SK-N-SH (cell line): ENCODE results near the gene PRL. TPM values are rescaled to one million over a fixed set of nuclear protein-coding genes. Genes with fewer than 3 reads are reported as not detected.

Experiments used
- CTCF ChIA-PET: fragments of 300-600, 350-600 bp; formaldehyde crosslinking; extraction: SDS; loops from one replicate; lab custom pipeline; 2021; lab: Yijun Ruan, JAX
- POLR2A ChIA-PET: fragments of 350-600 bp; sonication (Branson Sonifier 250); formaldehyde crosslinking; extraction: SDS; loops from one replicate; lab custom pipeline; 2020; ENCODE audit warnings: antibody characterized with exemption, inconsistent platforms; lab: Yijun Ruan, JAX
- DNase-seq: peaks from one replicate; pipeline ENCODE4 v3.0.0; 2012
- H2AFZ ChIP-seq: fragments of 200-600 bp; sonication (generic); 2 replicates; pipeline ENCODE4 v1.8.1; 2016; ENCODE audit warnings: antibody characterized with exemption, mild to moderate bottlenecking, low read depth
- H3F3A ChIP-seq: fragments of 200-600 bp; sonication (generic); replicated peaks from 2 replicates; pipeline ENCODE3; 2016; ENCODE audit warnings: antibody characterized with exemption, mild to moderate bottlenecking; ENCODE audit not compliant: insufficient read depth
- H3K27ac ChIP-seq, 2 experiments: fragments of 200-500 bp in 1 of 2; fragments of 200-600 bp in 1 of 2; sonication (Bioruptor generic) in 1 of 2; sonication (generic), shearing (Covaris generic) in 1 of 2; 2 replicates each; pipeline versions ENCODE4 v1.5.1 to v1.6.1; 2014 to 2016; ENCODE audit warnings: low read depth in 2 of 2, inconsistent platforms in 1 of 2, low read length in 1 of 2, mild to moderate bottlenecking in 1 of 2, mixed read lengths in 1 of 2
- H3K27me3 ChIP-seq: fragments of 200-600 bp; sonication (generic), shearing (Covaris generic); 2 replicates; pipeline ENCODE4 v1.6.1; 2016; ENCODE audit warnings: mixed run types; ENCODE audit not compliant: insufficient read depth
- H3K36me3 ChIP-seq, 2 experiments: fragments of 200-500 bp in 1 of 2; fragments of 200-600 bp in 1 of 2; sonication (Bioruptor generic) in 1 of 2; sonication (generic) in 1 of 2; replicated peaks in 1 of 2; 2 replicates each; pipeline versions ENCODE3 to v1.5.1; 2014 to 2016; ENCODE audit warnings: low read length in 1 of 2, mild to moderate bottlenecking in 1 of 2; ENCODE audit not compliant: insufficient read depth in 2 of 2, control insufficient read depth in 1 of 2
- H3K4me1 ChIP-seq, 2 experiments: fragments of 200-500 bp in 1 of 2; fragments of 200-600 bp in 1 of 2; sonication (Bioruptor generic) in 1 of 2; sonication (generic), shearing (Covaris generic) in 1 of 2; 2 replicates each; pipeline versions ENCODE4 v1.5.1 to v1.6.1; 2014 to 2016; ENCODE audit warnings: low read depth in 1 of 2, low read length in 1 of 2, mixed run types in 1 of 2; ENCODE audit not compliant: insufficient read depth in 2 of 2, control insufficient read depth in 1 of 2
- H3K4me2 ChIP-seq: fragments of 200-600 bp; sonication (generic), shearing (Covaris generic); 2 replicates; pipeline ENCODE4 v1.6.1; 2017; ENCODE audit warnings: mixed run types
- H3K4me3 ChIP-seq, 2 experiments: fragments of 200-500 bp in 1 of 2; fragments of 200-600 bp in 1 of 2; sonication (Bioruptor generic) in 1 of 2; sonication (generic), shearing (Covaris generic) in 1 of 2; 2 replicates each; pipeline versions ENCODE4 v1.5.1 to v1.8.1; 2014 to 2016; ENCODE audit warnings: low read depth in 2 of 2, inconsistent platforms in 1 of 2, low read length in 1 of 2, mild to moderate bottlenecking in 1 of 2, mixed read lengths in 1 of 2, moderate library complexity in 1 of 2
- H3K79me2 ChIP-seq: fragments of 200-600 bp; sonication (generic); 2 replicates; pipeline ENCODE4 v1.8.1; 2017; ENCODE audit warnings: mild to moderate bottlenecking; ENCODE audit not compliant: insufficient read depth
- H3K9ac ChIP-seq: fragments of 200-600 bp; sonication (generic); 2 replicates; pipeline ENCODE4 v1.6.1; 2017; ENCODE audit warnings: mixed run types
- H3K9me2 ChIP-seq: fragments of 200-600 bp; sonication (generic); 2 replicates; pipeline ENCODE4 v1.6.1; 2017; ENCODE audit warnings: mixed run types
- H3K9me3 ChIP-seq: fragments of 200-600 bp; sonication (generic); 2 replicates; pipeline ENCODE4 v1.6.1; 2017; ENCODE audit warnings: mixed run types, mild to moderate bottlenecking, moderate library complexity
- H4K20me1 ChIP-seq: fragments of 200-600 bp; sonication (generic); 2 replicates; pipeline ENCODE4 v1.6.1; 2017; ENCODE audit warnings: mild to moderate bottlenecking, mixed run types; ENCODE audit not compliant: insufficient read depth
- CHD2 ChIP-seq: fragments of 150-350 bp; IDR thresholded peaks from 2 replicates; pipeline ENCODE4 v1.6.1; 2018; ENCODE audit warnings: low read length; ENCODE audit not compliant: partially characterized antibody
- ELF1 ChIP-seq: IDR thresholded peaks from 2 replicates; pipeline ENCODE4 v1.4.0; 2012
- EP300 ChIP-seq, 2 experiments: IDR thresholded peaks; 2 replicates each; pipeline versions ENCODE4 v1.4.0 to v1.6.1; 2012; ENCODE audit warnings: borderline replicate concordance in 1 of 2, low read depth in 1 of 2, low read length in 1 of 2
- EZH2phosphoT487 ChIP-seq: fragments of 200-600 bp; sonication (generic); IDR thresholded peaks from 2 replicates; pipeline ENCODE4 v1.6.1; 2017; ENCODE audit warnings: low read depth, mixed run types, mild to moderate bottlenecking, antibody characterized with exemption, moderate library complexity, borderline replicate concordance
- FOSL2 ChIP-seq: IDR thresholded peaks from 2 replicates; pipeline ENCODE4 v1.4.0; 2012; ENCODE audit warnings: low read depth, mild to moderate bottlenecking, moderate library complexity, borderline replicate concordance
- FOXJ3 ChIP-seq: sonication (generic); formaldehyde crosslinking; IDR thresholded peaks from 2 replicates; pipeline ENCODE4 v1.5.1; 2020; ENCODE audit warnings: mild to moderate bottlenecking, missing genetic modification reagents
- FOXM1 ChIP-seq: IDR thresholded peaks from 2 replicates; pipeline ENCODE4 v1.4.0; 2012; ENCODE audit warnings: low read depth, mild to moderate bottlenecking
- GATA2 ChIP-seq: sonication (generic); formaldehyde crosslinking; IDR thresholded peaks from 2 replicates; pipeline ENCODE4 v1.5.0; 2020; ENCODE audit warnings: mild to moderate bottlenecking, missing genetic modification reagents
- JUND ChIP-seq: IDR thresholded peaks from 2 replicates; pipeline ENCODE4 v1.4.0; 2012
- MXI1 ChIP-seq: IDR thresholded peaks from 2 replicates; pipeline ENCODE4 v1.6.1; 2012; ENCODE audit warnings: mild to moderate bottlenecking, low read depth, low read length, improper control_type of control experiment
- NFIC ChIP-seq: IDR thresholded peaks from 2 replicates; pipeline ENCODE4 v1.4.0; 2012; ENCODE audit warnings: borderline replicate concordance
- NRF1 ChIP-seq: IDR thresholded peaks from 2 replicates; pipeline ENCODE4 v1.6.1; 2012; ENCODE audit warnings: low read depth, mild to moderate bottlenecking, low read length
- POLR2AphosphoS5 ChIP-seq: IDR thresholded peaks from 2 replicates; pipeline ENCODE4 v1.6.1; 2012; ENCODE audit warnings: low read depth, low read length
- RAD21 ChIP-seq: IDR thresholded peaks from 2 replicates; pipeline ENCODE4 v1.6.1; 2012; ENCODE audit warnings: mild to moderate bottlenecking, low read length
- RCOR1 ChIP-seq: fragments of 150-350 bp; IDR thresholded peaks from 2 replicates; pipeline ENCODE4 v1.6.1; 2017; ENCODE audit warnings: antibody characterized with exemption, low read length
- RFX5 ChIP-seq: IDR thresholded peaks from 2 replicates; pipeline ENCODE4 v1.6.1; 2012; ENCODE audit warnings: mild to moderate bottlenecking, improper control_type of control experiment, low read length
- RXRA ChIP-seq: IDR thresholded peaks from 2 replicates; pipeline ENCODE4 v1.4.0; 2012; ENCODE audit warnings: low read depth, mild to moderate bottlenecking, borderline replicate concordance
- WGBS: methylation state at CpG from one replicate; pipeline ENCODE4 v1.1.6; 2017; ENCODE audit warnings: low lambda C conversion rate; 5-methylcytosine and 5-hydroxymethylcytosine counted together
- polyA plus RNA-seq, 3 experiments: library from polyadenylated mRNA; depleted of rRNA; stranded (reverse); fragments of >200 nt; gene quantifications; 2 replicates each; pipeline ENCODE4 v1.2.3, GENCODE V29; 2012
- TF ChIP-seq, protein P1 (sequence below): IDR thresholded peaks from 2 replicates; pipeline ENCODE4; 2012
- TF ChIP-seq, protein P2 (sequence below): IDR thresholded peaks from 2 replicates; pipeline ENCODE4 v1.4.0; 2012; ENCODE audit warnings: low read depth
- TF ChIP-seq, protein P3 (sequence below): fragments of 200-600 bp; sonication (generic); IDR thresholded peaks from 2 replicates; pipeline ENCODE4 v1.6.1; 2017; ENCODE audit warnings: antibody characterized with exemption, mild to moderate bottlenecking, moderate library complexity
- TF ChIP-seq, protein P4 (sequence below): IDR thresholded peaks from 2 replicates; pipeline ENCODE4 v1.4.0; 2012; ENCODE audit warnings: low read depth, borderline replicate concordance

PRL gene
- polyA plus RNA-seq, 1 of the 3 experiments (the other 2 are of a cell fraction) = not detected

DNA sequence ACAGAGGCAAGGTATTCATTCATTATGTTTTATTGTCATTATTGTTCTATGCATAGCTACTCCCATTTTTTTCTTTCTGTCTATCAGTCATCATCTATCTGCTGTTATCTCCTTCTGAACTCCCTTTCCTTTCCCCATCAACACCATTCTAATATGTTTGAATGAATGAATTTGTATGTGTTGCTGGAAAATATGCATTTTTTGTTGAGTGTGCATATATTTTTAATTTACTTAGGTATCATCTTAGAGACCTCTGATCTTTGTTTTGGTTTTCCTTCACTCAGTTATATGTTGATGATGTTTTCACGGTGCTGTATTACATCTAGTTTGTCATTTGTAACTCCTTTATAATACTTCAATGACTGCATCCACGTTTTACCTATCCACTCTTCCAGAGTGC lies 12.1 kb upstream of the PRL start:
- WGBS = 47% methylated on average over 2 of the region's 2 CpGs
- Histone ChIP-seq H3K27me3 (no peaks in the 10 kb centered on the region), H3K9me3 (peaks cover 12% of the 10 kb centered on the region; the same call in 1 of the 2 replicates), H3K27ac (no peak overlapping the region), H3K36me3 (no peaks in the 10 kb centered on the region), H3K9me2 (no peaks in the 10 kb centered on the region), H4K20me1 (no peaks in the 10 kb centered on the region), H3K9ac (no peak overlapping the region), H2AFZ (no peak overlapping the region), H3K4me3 (no peak overlapping the region), H3K79me2 (no peaks in the 10 kb centered on the region), H3K4me1 (no peaks in the 10 kb centered on the region), H3K4me2 (no peak overlapping the region)
- CTCF ChIA-PET = no interaction called here
- DNase-seq = no peak
- TF ChIP-seq RAD21 = no peak
- no peak for TF ChIP-seq NFIC
- TF ChIP-seq CHD2 = no peak
- TF ChIP-seq, protein P1, sequence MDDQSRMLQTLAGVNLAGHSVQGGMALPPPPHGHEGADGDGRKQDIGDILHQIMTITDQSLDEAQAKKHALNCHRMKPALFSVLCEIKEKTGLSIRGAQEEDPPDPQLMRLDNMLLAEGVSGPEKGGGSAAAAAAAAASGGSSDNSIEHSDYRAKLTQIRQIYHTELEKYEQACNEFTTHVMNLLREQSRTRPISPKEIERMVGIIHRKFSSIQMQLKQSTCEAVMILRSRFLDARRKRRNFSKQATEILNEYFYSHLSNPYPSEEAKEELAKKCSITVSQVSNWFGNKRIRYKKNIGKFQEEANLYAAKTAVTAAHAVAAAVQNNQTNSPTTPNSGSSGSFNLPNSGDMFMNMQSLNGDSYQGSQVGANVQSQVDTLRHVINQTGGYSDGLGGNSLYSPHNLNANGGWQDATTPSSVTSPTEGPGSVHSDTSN = no peak
- TF ChIP-seq EP300 (IDR thresholded peaks at IDR 0.05; ENCODE audit: borderline replicate concordance in 1 of 2, low read depth in 1 of 2, low read length in 1 of 2) = no peak
- no peak for TF ChIP-seq ELF1
- TF ChIP-seq, all 33 proteins: peak for 0
- POLR2A ChIA-PET = no interaction called here
- no peaks in the 10 kb centered on the region for H3F3A ChIP-seq

DNA sequence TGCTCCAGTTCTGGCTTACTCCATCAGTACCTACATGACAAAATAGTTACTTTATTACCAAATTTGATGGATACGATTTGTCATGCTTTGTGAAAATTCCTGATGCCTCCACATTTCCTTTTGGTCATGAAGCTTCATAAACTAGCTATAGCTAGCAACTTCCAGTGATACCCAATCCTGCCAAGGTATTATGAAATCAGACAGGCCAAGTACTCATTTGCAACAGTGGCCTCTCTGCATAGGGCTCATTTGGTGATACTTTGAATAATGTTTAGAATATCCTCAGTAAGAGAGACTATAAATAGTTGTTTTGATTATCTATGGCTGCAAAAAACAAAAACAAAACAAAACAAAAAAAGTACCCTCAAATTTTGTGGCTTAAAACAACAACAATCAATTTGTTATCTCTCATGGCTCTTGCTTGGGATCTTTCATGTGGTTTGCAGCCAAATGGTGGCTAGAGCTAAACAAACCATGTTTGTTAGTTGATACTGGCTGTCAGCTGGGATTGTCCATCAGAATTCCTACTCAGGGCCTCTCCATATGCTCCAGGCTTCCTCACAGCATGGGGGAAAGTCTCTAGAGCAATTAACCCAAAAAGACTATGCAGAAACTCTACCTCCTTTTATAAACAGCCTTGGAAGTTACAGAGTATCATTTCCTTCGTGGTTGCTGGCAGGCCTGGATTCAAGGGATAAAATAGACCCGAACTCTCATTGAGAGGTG lies 10.1 kb upstream of the PRL start:
- TF ChIP-seq, protein P2, sequence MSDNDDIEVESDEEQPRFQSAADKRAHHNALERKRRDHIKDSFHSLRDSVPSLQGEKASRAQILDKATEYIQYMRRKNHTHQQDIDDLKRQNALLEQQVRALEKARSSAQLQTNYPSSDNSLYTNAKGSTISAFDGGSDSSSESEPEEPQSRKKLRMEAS = no peak
- TF ChIP-seq CHD2 = no peak
- TF ChIP-seq EZH2phosphoT487 = no peak
- no peak for TF ChIP-seq FOXJ3
- no peak for TF ChIP-seq FOXM1
- no peak for TF ChIP-seq FOSL2
- no peak for TF ChIP-seq RCOR1
- no peak for TF ChIP-seq RXRA
- TF ChIP-seq MXI1 = no peak
- TF ChIP-seq GATA2 (CRISPR knock-in tag) = no peak
- no peak for TF ChIP-seq JUND
- no peak for TF ChIP-seq POLR2AphosphoS5
- TF ChIP-seq, protein P3, sequence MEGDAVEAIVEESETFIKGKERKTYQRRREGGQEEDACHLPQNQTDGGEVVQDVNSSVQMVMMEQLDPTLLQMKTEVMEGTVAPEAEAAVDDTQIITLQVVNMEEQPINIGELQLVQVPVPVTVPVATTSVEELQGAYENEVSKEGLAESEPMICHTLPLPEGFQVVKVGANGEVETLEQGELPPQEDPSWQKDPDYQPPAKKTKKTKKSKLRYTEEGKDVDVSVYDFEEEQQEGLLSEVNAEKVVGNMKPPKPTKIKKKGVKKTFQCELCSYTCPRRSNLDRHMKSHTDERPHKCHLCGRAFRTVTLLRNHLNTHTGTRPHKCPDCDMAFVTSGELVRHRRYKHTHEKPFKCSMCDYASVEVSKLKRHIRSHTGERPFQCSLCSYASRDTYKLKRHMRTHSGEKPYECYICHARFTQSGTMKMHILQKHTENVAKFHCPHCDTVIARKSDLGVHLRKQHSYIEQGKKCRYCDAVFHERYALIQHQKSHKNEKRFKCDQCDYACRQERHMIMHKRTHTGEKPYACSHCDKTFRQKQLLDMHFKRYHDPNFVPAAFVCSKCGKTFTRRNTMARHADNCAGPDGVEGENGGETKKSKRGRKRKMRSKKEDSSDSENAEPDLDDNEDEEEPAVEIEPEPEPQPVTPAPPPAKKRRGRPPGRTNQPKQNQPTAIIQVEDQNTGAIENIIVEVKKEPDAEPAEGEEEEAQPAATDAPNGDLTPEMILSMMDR = no peak
- TF ChIP-seq, protein P1 = no peak
- no peak for TF ChIP-seq RFX5
- TF ChIP-seq NFIC = no peak
- no peak for TF ChIP-seq NRF1
- TF ChIP-seq, protein P4, sequence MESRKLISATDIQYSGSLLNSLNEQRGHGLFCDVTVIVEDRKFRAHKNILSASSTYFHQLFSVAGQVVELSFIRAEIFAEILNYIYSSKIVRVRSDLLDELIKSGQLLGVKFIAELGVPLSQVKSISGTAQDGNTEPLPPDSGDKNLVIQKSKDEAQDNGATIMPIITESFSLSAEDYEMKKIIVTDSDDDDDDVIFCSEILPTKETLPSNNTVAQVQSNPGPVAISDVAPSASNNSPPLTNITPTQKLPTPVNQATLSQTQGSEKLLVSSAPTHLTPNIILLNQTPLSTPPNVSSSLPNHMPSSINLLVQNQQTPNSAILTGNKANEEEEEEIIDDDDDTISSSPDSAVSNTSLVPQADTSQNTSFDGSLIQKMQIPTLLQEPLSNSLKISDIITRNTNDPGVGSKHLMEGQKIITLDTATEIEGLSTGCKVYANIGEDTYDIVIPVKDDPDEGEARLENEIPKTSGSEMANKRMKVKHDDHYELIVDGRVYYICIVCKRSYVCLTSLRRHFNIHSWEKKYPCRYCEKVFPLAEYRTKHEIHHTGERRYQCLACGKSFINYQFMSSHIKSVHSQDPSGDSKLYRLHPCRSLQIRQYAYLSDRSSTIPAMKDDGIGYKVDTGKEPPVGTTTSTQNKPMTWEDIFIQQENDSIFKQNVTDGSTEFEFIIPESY = no peak
- no peak overlapping the region for H3K4me3 ChIP-seq
- H3K27me3 ChIP-seq = no peaks in the 10 kb centered on the region
- no peaks in the 10 kb centered on the region for H3K36me3 ChIP-seq
- peaks cover 12% of the 10 kb centered on the region; the same call in 1 of the 2 replicates for H3K9me3 ChIP-seq
- 88% methylated on average over 3 of the region's 3 CpGs for WGBS
- DNase-seq = no peak
- no peak overlapping the region for H2AFZ ChIP-seq
- ChIA-PET CTCF (no interaction called here), POLR2A (no interaction called here)
- H3K79me2 ChIP-seq = no peaks in the 10 kb centered on the region
- H4K20me1 ChIP-seq = no peaks in the 10 kb centered on the region
- H3K9ac ChIP-seq = no peak overlapping the region
- H3F3A ChIP-seq = no peaks in the 10 kb centered on the region
- H3K27ac ChIP-seq = no peak overlapping the region
- H3K9me2 ChIP-seq = no peaks in the 10 kb centered on the region
- no peaks in the 10 kb centered on the region for H3K4me1 ChIP-seq
- no peak overlapping the region for H3K4me2 ChIP-seq
